Measurements from ENCODE around the gene ZDHHC12. TPM values are rescaled to one million over a fixed set of nuclear protein-coding genes. Genes with fewer than 3 reads are reported as not detected.

Gene ZDHHC12
- total and polyA plus RNA-seq, 2 of the 13 experiments (the other 11 are each of a cell fraction or from before 2014, with no cell fraction given) = 25.4 to 28.0 TPM

GRCh38 chr9:128732576-128732975 is 8.6 kb upstream of the ZDHHC12 start:
- peak; percentile 16; the same call in 2 of the 3 replicates for ATAC-seq
- Histone ChIP-seq H2AFZ (ENCODE audit: low read length) (no peak overlapping the region), H3K79me2 (ENCODE audit: insufficient read depth, low read length) (no peaks in the 10 kb centered on the region), H3K9me3 (ENCODE audit: low read length) (no peaks in the 10 kb centered on the region), H4K20me1 (ENCODE audit: insufficient read depth, low read length) (no peaks in the 10 kb centered on the region), H3K27me3 (ENCODE audit: control insufficient read depth in 1 of 2, insufficient read depth in 2 of 2, low read length in 2 of 2) (no peaks in the 10 kb centered on the region), H3K4me2 (ENCODE audit: low read depth, low read length) (peak overlapping the region; percentile 69; the same call in 1 of the 2 replicates), H3K9ac (ENCODE audit: insufficient read depth, low read depth, low read length) (no peak overlapping the region), H3K27ac (ENCODE audit: extremely low read length, insufficient read depth, low read length) (peak overlapping the region; percentile 14), H3K4me1 (ENCODE audit: insufficient read depth, low read length) (peaks cover 16% of the 10 kb centered on the region), H3K4me3 (replicated peaks in 1 of 3; ENCODE audit: insufficient read depth in 1 of 3, low read depth in 2 of 3, low read length in 3 of 3) (no peak overlapping the region), H3K36me3 (replicated peaks in 1 of 2; ENCODE audit: control insufficient read depth in 1 of 2, insufficient read depth in 2 of 2, low read length in 2 of 2) (no peaks in the 10 kb centered on the region)
- 76% methylated on average over 13 of the region's 13 CpGs for WGBS (ENCODE audit: low lambda C conversion rate)
- in situ Hi-C loops (cut with HindIII; ENCODE audit: extremely low pct_ligation_motif_present, low pct_unique_long_range_greater_than_20kb) (no loop called here), intact Hi-C loops (cut with micrococcal nuclease; ENCODE audit: unreplicated experiment) (loop anchor here (2.0 kb wide), 1 partner anchor 38 kb away; the partner anchor contains the start of gene ZER1)
- TF ChIP-seq SPEN (CRISPR knock-in tag; IDR thresholded peaks at IDR 0.05; ENCODE audit: low read depth) = peak; percentile 8; the same call in 1 of the 2 replicates
- TF ChIP-seq TEF (CRISPR knock-in tag; IDR thresholded peaks at IDR 0.05) = no peak
- TF ChIP-seq ZNF761 (CRISPR knock-in tag; conservative IDR thresholded peaks at IDR 0.05) = 0 out of 2 replicates have a peak, but pooled peaks have one; percentile 1
- TF ChIP-seq TBX2 (CRISPR knock-in tag; IDR thresholded peaks at IDR 0.05; ENCODE audit: borderline replicate concordance) = 0 out of 2 replicates have a peak, but pooled peaks have one; percentile 17
- no peak for FAIRE-seq
- POLR2A ChIA-PET = interaction anchor here (1.5 to 2.1 kb wide), 3 partner anchors 8 to 97 kb away, joined by 4 to 8 read pairs (median 6); partner anchors contain the start of genes ENDOG, SPOUT1 and ZDHHC12
- DNase-seq (ENCODE audit: low spot score) = no peak
- CTCF ChIA-PET (ENCODE audit: low intra/inter-chr PET ratio, low total read pairs) = interaction anchor here (0.7 to 1.7 kb wide), 6 partner anchors 30 to 195 kb away, joined by 4 to 17 read pairs (median 4); partner anchors contain the start of genes PKN3, TBC1D13 and ZER1
- TSS peak; percentile 43 for BruUV-seq (replicated peaks)

DNA sequence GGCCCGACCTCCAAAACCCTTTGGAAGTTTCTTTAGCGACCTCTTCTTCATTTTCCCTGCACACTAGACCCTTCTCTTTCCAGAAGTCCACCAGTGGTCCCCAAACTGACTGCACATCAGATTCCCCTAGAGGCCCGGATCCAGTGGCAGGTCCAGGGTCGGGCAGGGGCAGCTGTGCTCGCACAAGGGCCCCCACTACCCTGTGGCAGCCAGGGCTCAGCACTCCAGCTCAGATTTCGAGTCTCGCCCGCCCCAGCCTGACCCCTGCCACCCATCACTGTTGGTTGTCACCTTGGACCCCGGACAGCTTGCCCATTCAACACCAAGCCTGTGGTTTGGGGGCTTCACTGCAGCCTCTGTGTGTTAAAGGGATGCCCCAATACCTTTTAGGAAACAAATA is 7.8 kb upstream of the ZDHHC12 start:
- Histone ChIP-seq H4K20me1 (ENCODE audit: insufficient read depth, low read length) (no peaks in the 10 kb centered on the region), H3K27me3 (ENCODE audit: control insufficient read depth in 1 of 2, insufficient read depth in 2 of 2, low read length in 2 of 2) (no peaks in the 10 kb centered on the region), H3K4me2 (ENCODE audit: low read depth, low read length) (no peak overlapping the region), H3K27ac (ENCODE audit: extremely low read length, insufficient read depth, low read length) (no peak overlapping the region), H2AFZ (ENCODE audit: low read length) (no peak overlapping the region), H3K9me3 (ENCODE audit: low read length) (no peaks in the 10 kb centered on the region), H3K4me1 (ENCODE audit: insufficient read depth, low read length) (peaks cover 24% of the 10 kb centered on the region), H3K4me3 (replicated peaks in 1 of 3; ENCODE audit: insufficient read depth in 1 of 3, low read depth in 2 of 3, low read length in 3 of 3) (no peak overlapping the region), H3K79me2 (ENCODE audit: insufficient read depth, low read length) (no peaks in the 10 kb centered on the region), H3K9ac (ENCODE audit: insufficient read depth, low read depth, low read length) (no peak overlapping the region), H3K36me3 (replicated peaks in 1 of 2; ENCODE audit: control insufficient read depth in 1 of 2, insufficient read depth in 2 of 2, low read length in 2 of 2) (no peaks in the 10 kb centered on the region)
- CTCF ChIA-PET (ENCODE audit: low intra/inter-chr PET ratio, low total read pairs) = interaction anchor here (1.5 kb wide), 1 partner anchor 196 kb away, joined by 4 read pairs; no protein-coding TSS in a partner anchor
- no TSS peak for BruUV-seq (replicated peaks)
- no peak for DNase-seq (ENCODE audit: low spot score)
- POLR2A ChIA-PET = no interaction called here
- WGBS (ENCODE audit: low lambda C conversion rate) = 75% methylated on average over 6 of the region's 9 CpGs
- no peak for ATAC-seq
- intact Hi-C loops (cut with micrococcal nuclease; ENCODE audit: unreplicated experiment) = loop anchor here (2.0 kb wide), 1 partner anchor 39 kb away; the partner anchor contains the start of gene ZER1
- in situ Hi-C loops (cut with HindIII; ENCODE audit: extremely low pct_ligation_motif_present, low pct_unique_long_range_greater_than_20kb) = no loop called here
- no peak for FAIRE-seq
- TF ChIP-seq ARID2 (CRISPR knock-in tag; IDR thresholded peaks at IDR 0.05; ENCODE audit: borderline replicate concordance) (no peak), HOXA9 (CRISPR knock-in tag; IDR thresholded peaks at IDR 0.05; ENCODE audit: borderline replicate concordance) (no peak), HMGA1 (CRISPR knock-in tag; conservative IDR thresholded peaks at IDR 0.05) (no peak), PRDM4 (CRISPR knock-in tag; IDR thresholded peaks at IDR 0.05; ENCODE audit: borderline replicate concordance) (no peak), JARID2 (CRISPR knock-in tag; IDR thresholded peaks at IDR 0.05; ENCODE audit: insufficient replicate concordance) (no peak), ATF4 (CRISPR knock-in tag; IDR thresholded peaks at IDR 0.05) (no peak), ZNF558 (CRISPR knock-in tag; IDR thresholded peaks at IDR 0.05; ENCODE audit: borderline replicate concordance) (no peak), ZNF335 (CRISPR knock-in tag; IDR thresholded peaks at IDR 0.05) (no peak), ZNF367 (CRISPR knock-in tag; IDR thresholded peaks at IDR 0.05; ENCODE audit: borderline replicate concordance) (no peak), REXO4 (CRISPR knock-in tag; IDR thresholded peaks at IDR 0.05; ENCODE audit: borderline replicate concordance) (no peak)

Measured in HepG2 (cell line).